IMR-90 (cell line): ENCODE data around the gene LPAR1. TPM values are rescaled to one million over a fixed set of nuclear protein-coding genes. Genes with fewer than 3 reads are reported as not detected.

ENCODE experiments used
- ATAC-seq: fragments of 200-7000 bp; cut with Tn5 transposase; 2 replicates; pipeline ENCODE4 v1.9.1; 2020; ENCODE audit warnings: low read depth, mild to moderate bottlenecking, moderate library complexity
- BruUV-seq: library from RNA; stranded (reverse); fragments of 400-500 nt; replicated peaks from 2 replicates; lab custom pipeline; 2021; lab: Mats Ljungman, UMichigan
- CTCF ChIA-PET: fragments of 300-600 bp; formaldehyde crosslinking; extraction: SDS; loops from one replicate; lab custom pipeline; 2021; ENCODE audit warnings: antibody characterized with exemption; lab: Yijun Ruan, JAX
- POLR2A ChIA-PET: fragments of 300-600 bp; sonication (Branson Sonifier 250); formaldehyde crosslinking; loops from one replicate; lab custom pipeline; 2022; ENCODE audit warnings: antibody characterized with exemption; ENCODE audit not compliant: unreplicated experiment; lab: Charles Lee
- DNase-seq: peaks from one replicate; pipeline ENCODE4 v3.0.0; 2013
- H2AFZ ChIP-seq: replicated peaks from 2 replicates; pipeline ENCODE3; 2013; ENCODE audit warnings: low read length, mild to moderate bottlenecking; ENCODE audit not compliant: poor library complexity
- H2AK5ac ChIP-seq: 2 replicates; pipeline ENCODE4 v1.6.1; 2013; ENCODE audit warnings: low read depth, low read length, inconsistent platforms
- H2AK9ac ChIP-seq: replicated peaks from 2 replicates; pipeline ENCODE3; 2013; ENCODE audit warnings: mild to moderate bottlenecking, low read depth, low read length, moderate library complexity; ENCODE audit not compliant: poor library complexity
- H2BK120ac ChIP-seq: 2 replicates; pipeline ENCODE4 v1.6.1; 2013; ENCODE audit warnings: low read depth, low read length, inconsistent platforms
- H2BK15ac ChIP-seq: 3 replicates; pipeline ENCODE4 v1.6.1; 2013; ENCODE audit warnings: low read depth, low read length, inconsistent platforms
- H2BK20ac ChIP-seq: 2 replicates; pipeline ENCODE4 v1.6.1; 2013; ENCODE audit warnings: low read depth, mild to moderate bottlenecking, inconsistent platforms, low read length, moderate library complexity
- H2BK5ac ChIP-seq: 2 replicates; pipeline ENCODE4 v1.6.1; 2013; ENCODE audit warnings: mild to moderate bottlenecking, low read depth, low read length, inconsistent platforms; ENCODE audit not compliant: poor library complexity, severe bottlenecking
- H3K14ac ChIP-seq: replicated peaks from 2 replicates; pipeline ENCODE4 v1.6.1; 2013; ENCODE audit warnings: low read depth, low read length, inconsistent platforms
- H3K18ac ChIP-seq: 2 replicates; pipeline ENCODE4 v1.6.1; 2013; ENCODE audit warnings: low read depth, low read length, control low read depth
- H3K23ac ChIP-seq: 2 replicates; pipeline ENCODE4 v1.6.1; 2013; ENCODE audit warnings: low read depth, low read length, inconsistent platforms
- H3K27ac ChIP-seq: 2 replicates; pipeline ENCODE4 v1.5.1; 2013; ENCODE audit warnings: mild to moderate bottlenecking, control low read depth, low read length; ENCODE audit not compliant: insufficient read depth
- H3K27me3 ChIP-seq: 2 replicates; pipeline ENCODE4 v1.6.1; 2013; ENCODE audit warnings: low read length; ENCODE audit not compliant: control insufficient read depth, insufficient read depth
- H3K36me3 ChIP-seq: 2 replicates; pipeline ENCODE4 v1.6.1; 2013; ENCODE audit warnings: low read length, mixed read lengths; ENCODE audit not compliant: control insufficient read depth, insufficient read depth
- H3K4ac ChIP-seq: 2 replicates; pipeline ENCODE4 v1.6.1; 2013; ENCODE audit warnings: low read depth, low read length, inconsistent platforms
- H3K4me1 ChIP-seq: 2 replicates; pipeline ENCODE4 v1.6.1; 2013; ENCODE audit warnings: low read length, mixed read lengths; ENCODE audit not compliant: control insufficient read depth, insufficient read depth
- H3K4me2 ChIP-seq: 2 replicates; pipeline ENCODE4 v1.6.1; 2013; ENCODE audit warnings: low read depth, mild to moderate bottlenecking, control low read depth, low read length, moderate library complexity
- H3K4me3 ChIP-seq: 2 replicates; pipeline ENCODE4 v1.5.1; 2013; ENCODE audit warnings: low read depth, mild to moderate bottlenecking, control low read depth, low read length, moderate library complexity; ENCODE audit not compliant: insufficient read depth
- H3K56ac ChIP-seq: 2 replicates; pipeline ENCODE4 v1.6.1; 2013; ENCODE audit warnings: low read length, inconsistent platforms; ENCODE audit not compliant: insufficient read depth; ENCODE audit errors: extremely low read depth
- H3K79me1 ChIP-seq, 2 experiments: 2 replicates each; pipeline ENCODE4 v1.6.1; 2013; ENCODE audit warnings: low read length in 2 of 2, inconsistent platforms in 1 of 2, low read depth in 1 of 2
- H3K9ac ChIP-seq: 2 replicates; pipeline ENCODE4 v1.6.1; 2013; ENCODE audit warnings: low read depth, low read length, control low read depth
- H3K9me1 ChIP-seq: 2 replicates; pipeline ENCODE4 v1.6.1; 2013; ENCODE audit warnings: low read length, inconsistent platforms; ENCODE audit not compliant: insufficient read depth
- H3K9me3 ChIP-seq: 2 replicates; pipeline ENCODE4 v1.6.1; 2013; ENCODE audit warnings: low read length; ENCODE audit not compliant: control insufficient read depth, insufficient read depth
- H4K20me1 ChIP-seq: 2 replicates; pipeline ENCODE4 v1.6.1; 2013; ENCODE audit warnings: low read length, inconsistent platforms; ENCODE audit not compliant: insufficient read depth
- H4K5ac ChIP-seq: 2 replicates; pipeline ENCODE4 v1.6.1; 2013; ENCODE audit warnings: mild to moderate bottlenecking, low read depth, low read length, control low read depth
- H4K8ac ChIP-seq, 2 experiments: 2 replicates each; pipeline ENCODE4 v1.6.1; 2013; ENCODE audit warnings: low read depth in 2 of 2, low read length in 2 of 2, control low read depth in 1 of 2, inconsistent platforms in 1 of 2
- H4K91ac ChIP-seq: 2 replicates; pipeline ENCODE4 v1.6.1; 2013; ENCODE audit warnings: low read depth, low read length, inconsistent platforms; ENCODE audit not compliant: insufficient read depth
- BHLHE40 ChIP-seq: fragments of 150-350 bp; IDR thresholded peaks from 2 replicates; pipeline ENCODE4 v1.6.1; 2016; ENCODE audit warnings: mild to moderate bottlenecking, low read depth, low read length
- CEBPB ChIP-seq: IDR thresholded peaks from 2 replicates; pipeline ENCODE4 v1.6.1; 2012; ENCODE audit warnings: low read depth, low read length, improper control_type of control experiment
- CHD1 ChIP-seq: IDR thresholded peaks from 2 replicates; pipeline ENCODE4 v1.6.1; 2012; ENCODE audit warnings: low read depth, low read length, improper control_type of control experiment
- CTCF ChIP-seq: conservative IDR thresholded peaks from 2 replicates; pipeline ENCODE4 v1.5.1; 2012; ENCODE audit warnings: mild to moderate bottlenecking, low read depth, low read length, improper control_type of control experiment
- ELK1 ChIP-seq: fragments of 150-350 bp; IDR thresholded peaks from 2 replicates; pipeline ENCODE4 v1.6.1; 2016; ENCODE audit warnings: low read depth, mild to moderate bottlenecking, low read length, moderate library complexity, borderline replicate concordance
- FOS ChIP-seq: fragments of 150-350 bp; IDR thresholded peaks from 2 replicates; pipeline ENCODE4 v1.6.1; 2016; ENCODE audit warnings: low read depth, low read length
- MAFK ChIP-seq: IDR thresholded peaks from 2 replicates; pipeline ENCODE4 v1.6.1; 2012; ENCODE audit warnings: low read depth, low read length, improper control_type of control experiment
- MAZ ChIP-seq: IDR thresholded peaks from 2 replicates; pipeline ENCODE4 v1.6.1; 2012; ENCODE audit warnings: low read depth, mild to moderate bottlenecking, low read length, improper control_type of control experiment, moderate library complexity, borderline replicate concordance
- MXI1 ChIP-seq: IDR thresholded peaks from 2 replicates; pipeline ENCODE4 v1.6.1; 2012; ENCODE audit warnings: low read depth, mild to moderate bottlenecking, low read length, moderate library complexity, borderline replicate concordance
- NFE2L2 ChIP-seq: fragments of 150-350 bp; IDR thresholded peaks from 2 replicates; pipeline ENCODE4 v1.6.1; 2016; ENCODE audit warnings: low read depth, mild to moderate bottlenecking, low read length
- POLR2A ChIP-seq: IDR thresholded peaks from 2 replicates; pipeline ENCODE4 v1.6.1; 2012; ENCODE audit warnings: mild to moderate bottlenecking, low read depth, low read length
- RAD21 ChIP-seq: IDR thresholded peaks from 2 replicates; pipeline ENCODE4 v1.6.1; 2012; ENCODE audit warnings: low read length, improper control_type of control experiment
- RCOR1 ChIP-seq: IDR thresholded peaks from 2 replicates; pipeline ENCODE4 v1.6.1; 2012; ENCODE audit warnings: mild to moderate bottlenecking, low read length, improper control_type of control experiment; ENCODE audit not compliant: insufficient replicate concordance
- RFX5 ChIP-seq: IDR thresholded peaks from 2 replicates; pipeline ENCODE4 v1.8.0; 2012; ENCODE audit warnings: low read depth, mild to moderate bottlenecking, low read length, moderate library complexity
- SMC3 ChIP-seq: fragments of 150-350 bp; IDR thresholded peaks from 2 replicates; pipeline ENCODE4 v1.6.1; 2016; ENCODE audit warnings: low read depth, mild to moderate bottlenecking, antibody characterized with exemption, low read length, moderate library complexity
- USF2 ChIP-seq: fragments of 150-350 bp; IDR thresholded peaks from 2 replicates; pipeline ENCODE4 v1.6.1; 2017; ENCODE audit warnings: mild to moderate bottlenecking, antibody characterized with exemption, low read length, low read depth
- WGBS, 2 experiments: methylation state at CpG; one replicate each; pipeline versions ENCODE4 v1.1.5 to v1.1.7; 2013; ENCODE audit warnings: missing lambda C conversion rate in 2 of 2; ENCODE audit not compliant: insufficient read length in 1 of 2; ENCODE audit errors: extremely low coverage in 2 of 2; 5-methylcytosine and 5-hydroxymethylcytosine counted together
- dilution Hi-C: fragments of 300-500 bp; cut with HindIII; formaldehyde crosslinking; loops from one replicate; pipeline ENCODE4 v1.14.3; 2018; ENCODE audit warnings: low sequenced_read_pairs; ENCODE audit not compliant: unreplicated experiment
- in situ Hi-C: fragments of 300-500 bp; cut with MboI; formaldehyde crosslinking; loops from 3 replicates; pipeline ENCODE4 v1.14.3; 2019; ENCODE audit warnings: low sequenced_read_pairs, inconsistent platforms, mixed read lengths
- intact Hi-C: fragments of 100-400 bp; cut with micrococcal nuclease; formaldehyde crosslinking; loops from 2 replicates; pipeline ENCODE4 v1.10.0; 2022
- polyA plus RNA-seq, 3 experiments: library from polyadenylated mRNA; depleted of rRNA; stranded (reverse); fragments of >200 nt; gene quantifications; 2 replicates each; pipeline ENCODE4 v1.2.3, GENCODE V29; 2012; ENCODE audit warnings: low replicate concordance in 1 of 3
- total RNA-seq: library from RNA; depleted of rRNA; stranded (reverse); fragments of >200 nt; gene quantifications from 2 replicates; pipeline ENCODE4 v1.2.3, GENCODE V29; 2012

Gene LPAR1
- total and polyA plus RNA-seq, 2 of the 4 experiments (the other 2 are of a cell fraction): 171 to 315 TPM

- POLR2A ChIA-PET: no interaction called here
- no peak overlapping the region for H2AK9ac ChIP-seq
- H3K27ac ChIP-seq: no peak overlapping the region
- peaks cover 3% of the 10 kb centered on the region; the same call in 1 of the 2 replicates for H4K20me1 ChIP-seq
- no peak overlapping the region for H3K4me2 ChIP-seq
- no peak overlapping the region for H3K4ac ChIP-seq
- H3K9me3 ChIP-seq: no peaks in the 10 kb centered on the region
- H3K27me3 ChIP-seq: no peaks in the 10 kb centered on the region
- H2BK5ac ChIP-seq: peak overlapping the region; percentile 95
- H3K23ac ChIP-seq: no peak overlapping the region
- TF ChIP-seq CEBPB (peak; percentile 72), RAD21 (no peak), NFE2L2 (no peak), BHLHE40 (no peak), SMC3 (no peak), CTCF (no peak), MAFK (no peak), FOS (peak; percentile 42; the same call in 1 of the 2 replicates), POLR2A (no peak), RCOR1 (no peak), CHD1 (no peak), ELK1 (no peak), MAZ (no peak), MXI1 (no peak), USF2 (no peak), RFX5 (no peak)
- H3K4me1 ChIP-seq: peaks cover 2% of the 10 kb centered on the region
- H3K56ac ChIP-seq: no peak overlapping the region
- no peak overlapping the region for H3K14ac ChIP-seq
- BruUV-seq: no TSS peak
- H3K9ac ChIP-seq: no peak overlapping the region
- peak; percentile 40 for ATAC-seq
- no CpG with 5 or more reads among the region's 1 CpG for WGBS, 2 experiments
- intact Hi-C loops (loop anchor here (10.0 kb wide), 1 partner anchor 148 kb away; the partner anchor contains the start of gene LPAR1), in situ Hi-C loops (no loop called here), dilution Hi-C loops (no loop called here)
- H3K79me1 ChIP-seq: peaks cover 24 to 54% of the 10 kb centered on the region in 2 experiments
- peak; percentile 71 for DNase-seq
- no peak overlapping the region for H4K5ac ChIP-seq
- H2AFZ ChIP-seq: no peak overlapping the region
- H3K36me3 ChIP-seq: peaks cover 1% of the 10 kb centered on the region; the same call in 1 of the 2 replicates
- H3K4me3 ChIP-seq: no peak overlapping the region
- H3K18ac ChIP-seq: no peak overlapping the region
- CTCF ChIA-PET: no interaction called here
- H2BK15ac ChIP-seq: no peak overlapping the region
- H4K8ac ChIP-seq: no peak overlapping the region
- no peak overlapping the region for H2AK5ac ChIP-seq
- peaks cover 8% of the 10 kb centered on the region; the same call in 1 of the 2 replicates for H3K9me1 ChIP-seq
- no peak overlapping the region for H4K91ac ChIP-seq
- H2BK120ac ChIP-seq: no peak overlapping the region
- H2BK20ac ChIP-seq: no peak overlapping the region
These were observed 151.4 kb downstream of the LPAR1 start for GRCh38 chr9:110886832-110887231.
